ENCODE results near the gene OR4D1. TPM values are rescaled to one million over a fixed set of nuclear protein-coding genes. Genes with fewer than 3 reads are reported as not detected.

The OR4D1 gene
- total RNA-seq, 1 donor from 2014 or later, result not detected

- H3K27me3 Mint-ChIP-seq (ENCODE audit: low read depth, unreplicated experiment), result peaks cover 80% of the 10 kb centered on the region
- Histone ChIP-seq H3K4me1 (ENCODE audit: insufficient read depth, low read length) (no peaks in the 10 kb centered on the region), H3K36me3 (ENCODE audit: insufficient read depth, low read length) (no peaks in the 10 kb centered on the region), H4K20me1 (ENCODE audit: insufficient read depth, low read length) (no peaks in the 10 kb centered on the region), H3K27ac (ENCODE audit: low read depth, low read length) (no peak within 1 kb of the TSS), H3K4me3 (ENCODE audit: insufficient read depth, low read depth, low read length) (no peak within 1 kb of the TSS), H3K79me2 (ENCODE audit: insufficient read depth, low read length) (no peaks in the 10 kb centered on the region), H3K27me3 (ENCODE audit: insufficient read depth, low read length) (peaks cover 9% of the 10 kb centered on the region), H2AFZ (ENCODE audit: low read depth, low read length) (no peak within 1 kb of the TSS), H3K9me3 (ENCODE audit: insufficient read depth, low read depth, low read length) (no peaks in the 10 kb centered on the region), H3K9ac (ENCODE audit: low read length) (no peak within 1 kb of the TSS), H3K4me2 (ENCODE audit: low read length) (no peak within 1 kb of the TSS)
- no peaks in the 10 kb centered on the region for H3K4me1 Mint-ChIP-seq (ENCODE audit: low read depth, unreplicated experiment)
- FAIRE-seq (no peak), DNase-seq (ENCODE audit: low read depth) (no peak)
- no peaks in the 10 kb centered on the region for H3K36me3 Mint-ChIP-seq (ENCODE audit: low read depth, unreplicated experiment)
- no peak within 1 kb of the TSS for H3K27ac Mint-ChIP-seq (ENCODE audit: unreplicated experiment)
- TF ChIP-seq EZH2 (IDR thresholded peaks at IDR 0.05; ENCODE audit: insufficient read depth, low read length), result no peak
- TF ChIP-seq, protein P1, sequence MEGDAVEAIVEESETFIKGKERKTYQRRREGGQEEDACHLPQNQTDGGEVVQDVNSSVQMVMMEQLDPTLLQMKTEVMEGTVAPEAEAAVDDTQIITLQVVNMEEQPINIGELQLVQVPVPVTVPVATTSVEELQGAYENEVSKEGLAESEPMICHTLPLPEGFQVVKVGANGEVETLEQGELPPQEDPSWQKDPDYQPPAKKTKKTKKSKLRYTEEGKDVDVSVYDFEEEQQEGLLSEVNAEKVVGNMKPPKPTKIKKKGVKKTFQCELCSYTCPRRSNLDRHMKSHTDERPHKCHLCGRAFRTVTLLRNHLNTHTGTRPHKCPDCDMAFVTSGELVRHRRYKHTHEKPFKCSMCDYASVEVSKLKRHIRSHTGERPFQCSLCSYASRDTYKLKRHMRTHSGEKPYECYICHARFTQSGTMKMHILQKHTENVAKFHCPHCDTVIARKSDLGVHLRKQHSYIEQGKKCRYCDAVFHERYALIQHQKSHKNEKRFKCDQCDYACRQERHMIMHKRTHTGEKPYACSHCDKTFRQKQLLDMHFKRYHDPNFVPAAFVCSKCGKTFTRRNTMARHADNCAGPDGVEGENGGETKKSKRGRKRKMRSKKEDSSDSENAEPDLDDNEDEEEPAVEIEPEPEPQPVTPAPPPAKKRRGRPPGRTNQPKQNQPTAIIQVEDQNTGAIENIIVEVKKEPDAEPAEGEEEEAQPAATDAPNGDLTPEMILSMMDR (IDR thresholded peaks at IDR 0.05; ENCODE audit: insufficient read depth, low read depth, low read length), result no peak
- peaks cover 7% of the 10 kb centered on the region for H3K9me3 Mint-ChIP-seq (ENCODE audit: unreplicated experiment)
- H3K4me3 Mint-ChIP-seq (ENCODE audit: unreplicated experiment), result no peak within 1 kb of the TSS
These were observed 18.5 kb downstream of the OR4D1 start, which contains the start of gene OR4D2 for GRCh38 chr17:58166682-58167081. OR4D2 (plus strand) TSS chr17:58166982; CDS start chr17:58169656, 2,674 bp downstream.

- Histone ChIP-seq H2AFZ (ENCODE audit: low read depth, low read length) (no peak overlapping the region), H3K27me3 (ENCODE audit: insufficient read depth, low read length) (peaks cover 10% of the 10 kb centered on the region), H3K4me3 (ENCODE audit: insufficient read depth, low read depth, low read length) (no peak overlapping the region), H3K27ac (ENCODE audit: low read depth, low read length) (no peak overlapping the region), H3K36me3 (ENCODE audit: insufficient read depth, low read length) (no peaks in the 10 kb centered on the region), H4K20me1 (ENCODE audit: insufficient read depth, low read length) (no peaks in the 10 kb centered on the region), H3K9me3 (ENCODE audit: insufficient read depth, low read depth, low read length) (no peaks in the 10 kb centered on the region), H3K4me2 (ENCODE audit: low read length) (no peak overlapping the region), H3K4me1 (ENCODE audit: insufficient read depth, low read length) (no peaks in the 10 kb centered on the region), H3K79me2 (ENCODE audit: insufficient read depth, low read length) (no peaks in the 10 kb centered on the region), H3K9ac (ENCODE audit: low read length) (no peak overlapping the region)
- TF ChIP-seq, protein P1 (IDR thresholded peaks at IDR 0.05; ENCODE audit: insufficient read depth, low read depth, low read length), result no peak
- TF ChIP-seq EZH2 (IDR thresholded peaks at IDR 0.05; ENCODE audit: insufficient read depth, low read length), result no peak
- H3K4me1 Mint-ChIP-seq (ENCODE audit: low read depth, unreplicated experiment), result no peaks in the 10 kb centered on the region
- peaks cover 7% of the 10 kb centered on the region for H3K9me3 Mint-ChIP-seq (ENCODE audit: unreplicated experiment)
- no peak for DNase-seq (ENCODE audit: low read depth)
- peaks cover 78% of the 10 kb centered on the region for H3K27me3 Mint-ChIP-seq (ENCODE audit: low read depth, unreplicated experiment)
- no peaks in the 10 kb centered on the region for H3K36me3 Mint-ChIP-seq (ENCODE audit: low read depth, unreplicated experiment)
- no peak overlapping the region for H3K4me3 Mint-ChIP-seq (ENCODE audit: unreplicated experiment)
- FAIRE-seq, result no peak
- no peak overlapping the region for H3K27ac Mint-ChIP-seq (ENCODE audit: unreplicated experiment)
These were observed 22.4 kb downstream of the OR4D1 start for GRCh38 chr17:58170622-58171021.

GRCh38 chr17:58172369-58173071 is 24.3 kb downstream of the OR4D1 start:
- Mint-ChIP-seq H3K27ac (ENCODE audit: unreplicated experiment) (no peak overlapping the region), H3K9me3 (ENCODE audit: unreplicated experiment) (peaks cover 7% of the 10 kb centered on the region), H3K36me3 (ENCODE audit: low read depth, unreplicated experiment) (no peaks in the 10 kb centered on the region), H3K4me1 (ENCODE audit: low read depth, unreplicated experiment) (no peaks in the 10 kb centered on the region), H3K27me3 (ENCODE audit: low read depth, unreplicated experiment) (peaks cover 67% of the 10 kb centered on the region), H3K4me3 (ENCODE audit: unreplicated experiment) (no peak overlapping the region)
- H2AFZ ChIP-seq (ENCODE audit: low read depth, low read length), result no peak overlapping the region
- H3K4me3 ChIP-seq (ENCODE audit: insufficient read depth, low read depth, low read length), result no peak overlapping the region
- H3K4me1 ChIP-seq (ENCODE audit: insufficient read depth, low read length), result no peaks in the 10 kb centered on the region
- DNase-seq (ENCODE audit: low read depth) (no peak), FAIRE-seq (no peak)
- no peaks in the 10 kb centered on the region for H3K9me3 ChIP-seq (ENCODE audit: insufficient read depth, low read depth, low read length)
- H3K27ac ChIP-seq (ENCODE audit: low read depth, low read length), result no peak overlapping the region
- TF ChIP-seq EZH2 (IDR thresholded peaks at IDR 0.05; ENCODE audit: insufficient read depth, low read length), result no peak
- TF ChIP-seq, protein P1 (IDR thresholded peaks at IDR 0.05; ENCODE audit: insufficient read depth, low read depth, low read length), result peak; percentile 28
- H3K79me2 ChIP-seq (ENCODE audit: insufficient read depth, low read length), result no peaks in the 10 kb centered on the region
- H3K36me3 ChIP-seq (ENCODE audit: insufficient read depth, low read length), result no peaks in the 10 kb centered on the region
- peaks cover 10% of the 10 kb centered on the region for H3K27me3 ChIP-seq (ENCODE audit: insufficient read depth, low read length)
- no peak overlapping the region for H3K4me2 ChIP-seq (ENCODE audit: low read length)
- no peaks in the 10 kb centered on the region for H4K20me1 ChIP-seq (ENCODE audit: insufficient read depth, low read length)
- no peak overlapping the region for H3K9ac ChIP-seq (ENCODE audit: low read length)
